GM18498 (cell line): ENCODE results near the gene SBF2.
"Not testable (repeated sequence)": the region's sequence is repeated elsewhere in the genome, so short reads cannot be mapped to it uniquely, and the experiment has no call there.

Source experiments
- ATAC-seq: cut with Tn5 transposase; IDR thresholded peaks from one replicate; pipeline ENCODE4 v1.9.1; 2021; ENCODE audit warnings: mild to moderate bottlenecking, moderate library complexity; ENCODE audit not compliant: unreplicated experiment

The SBF2 gene

GRCh38 chr11:9969068-9969467 lies 325.0 kb downstream of the SBF2 start:
- ATAC-seq, result no peak

GRCh38 chr11:9962722-9963121 lies 331.3 kb downstream of the SBF2 start:
- ATAC-seq, result peak; percentile 96

GRCh38 chr11:9957072-9957471 lies 336.9 kb downstream of the SBF2 start:
- ATAC-seq, result no peak

GRCh38 chr11:9956483-9956882 lies 337.5 kb downstream of the SBF2 start:
- ATAC-seq, result no peak

GRCh38 chr11:9955391-9955790 lies 338.6 kb downstream of the SBF2 start:
- ATAC-seq, result no peak

- ATAC-seq, result no peak
These were observed 339.9 kb downstream of the SBF2 start for GRCh38 chr11:9953994-9954626.

GRCh38 chr11:9952511-9953196 lies 341.4 kb downstream of the SBF2 start:
- ATAC-seq, result no peak

- ATAC-seq, result no peak
These were observed 342.2 kb downstream of the SBF2 start for GRCh38 chr11:9951807-9952206.

- ATAC-seq, result no peak
These were observed 343.6 kb downstream of the SBF2 start for GRCh38 chr11:9950462-9950861.

- ATAC-seq, result no peak
These were observed 346.7 kb downstream of the SBF2 start for GRCh38 chr11:9947231-9947864.

GRCh38 chr11:9945680-9946079 lies 348.3 kb downstream of the SBF2 start:
- not testable (repeated sequence) for ATAC-seq

- no peak for ATAC-seq
These were observed 350.5 kb downstream of the SBF2 start for GRCh38 chr11:9943386-9944110.

GRCh38 chr11:9941991-9942390 lies 352.0 kb downstream of the SBF2 start:
- no peak for ATAC-seq

GRCh38 chr11:9939150-9939549 lies 354.9 kb downstream of the SBF2 start:
- ATAC-seq, result not testable (repeated sequence)

- ATAC-seq, result no peak
These were observed 357.3 kb downstream of the SBF2 start for GRCh38 chr11:9936754-9937153.

GRCh38 chr11:9932843-9933242 lies 361.2 kb downstream of the SBF2 start:
- ATAC-seq, result not testable (repeated sequence)

GRCh38 chr11:9930562-9931331 lies 363.3 kb downstream of the SBF2 start:
- ATAC-seq, result not testable (repeated sequence)

- ATAC-seq, result no peak
These were observed 366.3 kb downstream of the SBF2 start for GRCh38 chr11:9927670-9928069.

- ATAC-seq, result no peak
These were observed 370.7 kb downstream of the SBF2 start for GRCh38 chr11:9923280-9923679.

- no peak for ATAC-seq
These were observed 371.2 kb downstream of the SBF2 start for GRCh38 chr11:9922806-9923205.

GRCh38 chr11:9916480-9916879 lies 377.5 kb downstream of the SBF2 start:
- ATAC-seq, result no peak
